Cardiac fibroblast (primary cell): ENCODE data around the gene DLG3.

Experiments
- DNase-seq, 2 donors: peaks; one replicate each; pipeline versions ENCODE4 v3.0.0 to v3.0.0-alpha.2; 2010; ENCODE audit warnings: low read depth in 2 of 2
- H3K4me3 ChIP-seq, 2 donors: replicated peaks in 1 of 2; 1 replicate in 1 of 2; 2 replicates in 1 of 2; pipeline ENCODE4 v1.5.1; 2011; ENCODE audit warnings: low read depth in 2 of 2, low read length in 2 of 2, mild to moderate bottlenecking in 2 of 2, moderate library complexity in 1 of 2
- TF ChIP-seq, protein P1 (sequence below): IDR thresholded peaks from one replicate; pipeline ENCODE4 v1.5.1; 2011; ENCODE audit warnings: low read depth, mild to moderate bottlenecking, low read length, inconsistent platforms

The DLG3 gene

DNA sequence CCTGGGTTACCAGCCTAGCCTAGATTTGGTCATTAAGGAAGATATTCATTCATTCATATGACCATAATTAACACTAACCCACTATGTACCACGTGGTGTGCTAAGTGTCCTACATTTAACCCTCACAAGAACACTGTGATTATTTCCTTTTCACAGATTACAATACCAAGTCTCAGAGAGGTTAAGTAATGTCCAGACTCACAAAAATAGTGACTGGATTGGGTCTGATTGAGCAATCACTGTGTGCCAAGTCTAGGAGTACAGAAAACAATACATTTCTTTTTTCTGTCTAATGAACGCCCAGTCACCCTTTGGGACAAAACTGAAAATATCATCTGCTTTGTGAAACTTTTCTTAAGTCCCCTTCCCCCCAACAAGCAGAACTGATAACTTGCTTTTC, 7.6 kb upstream of the DLG3 start:
- H3K4me3 ChIP-seq, result no peak overlapping the region
- peak; percentile 7 to 60 for DNase-seq
- TF ChIP-seq, protein P1, sequence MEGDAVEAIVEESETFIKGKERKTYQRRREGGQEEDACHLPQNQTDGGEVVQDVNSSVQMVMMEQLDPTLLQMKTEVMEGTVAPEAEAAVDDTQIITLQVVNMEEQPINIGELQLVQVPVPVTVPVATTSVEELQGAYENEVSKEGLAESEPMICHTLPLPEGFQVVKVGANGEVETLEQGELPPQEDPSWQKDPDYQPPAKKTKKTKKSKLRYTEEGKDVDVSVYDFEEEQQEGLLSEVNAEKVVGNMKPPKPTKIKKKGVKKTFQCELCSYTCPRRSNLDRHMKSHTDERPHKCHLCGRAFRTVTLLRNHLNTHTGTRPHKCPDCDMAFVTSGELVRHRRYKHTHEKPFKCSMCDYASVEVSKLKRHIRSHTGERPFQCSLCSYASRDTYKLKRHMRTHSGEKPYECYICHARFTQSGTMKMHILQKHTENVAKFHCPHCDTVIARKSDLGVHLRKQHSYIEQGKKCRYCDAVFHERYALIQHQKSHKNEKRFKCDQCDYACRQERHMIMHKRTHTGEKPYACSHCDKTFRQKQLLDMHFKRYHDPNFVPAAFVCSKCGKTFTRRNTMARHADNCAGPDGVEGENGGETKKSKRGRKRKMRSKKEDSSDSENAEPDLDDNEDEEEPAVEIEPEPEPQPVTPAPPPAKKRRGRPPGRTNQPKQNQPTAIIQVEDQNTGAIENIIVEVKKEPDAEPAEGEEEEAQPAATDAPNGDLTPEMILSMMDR, result no peak

DNA sequence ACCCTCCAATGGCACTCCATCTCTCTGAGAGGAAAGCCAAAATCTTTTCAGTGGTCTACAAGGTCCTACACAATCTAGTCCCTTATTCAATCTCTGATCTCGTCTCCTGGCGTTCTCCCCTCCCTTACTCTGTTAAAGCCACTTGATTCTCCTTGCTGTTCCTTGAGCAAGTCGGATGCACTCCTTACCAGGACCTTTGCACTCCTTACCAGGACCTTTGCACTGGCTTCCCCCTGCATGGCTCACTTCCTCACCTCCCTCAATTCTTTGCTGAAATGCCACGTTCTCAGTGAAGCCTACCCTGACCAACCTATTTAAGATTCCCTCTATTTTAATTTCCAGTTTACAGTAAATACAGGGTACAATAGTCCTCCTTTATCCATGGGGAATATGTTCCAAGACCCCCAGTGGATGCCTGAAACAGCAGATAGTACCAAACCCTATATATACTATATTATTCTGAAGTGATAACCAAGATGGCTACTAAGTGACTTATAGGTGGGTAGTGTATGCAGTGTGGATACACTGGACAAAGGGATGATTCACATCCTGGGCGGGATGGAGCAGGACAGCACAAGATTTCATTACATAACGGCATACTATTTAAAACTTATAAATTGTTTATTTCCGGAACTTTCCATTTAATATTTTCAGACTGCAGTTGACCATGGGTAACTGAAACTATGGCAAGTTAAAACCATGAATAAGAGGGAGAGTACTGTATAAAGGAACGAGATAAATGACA, 6.5 kb upstream of the DLG3 start:
- TF ChIP-seq, protein P1, result no peak
- H3K4me3 ChIP-seq, result no peak overlapping the region
- DNase-seq, result peak in 1 of 2 donors; percentile 57

DNA sequence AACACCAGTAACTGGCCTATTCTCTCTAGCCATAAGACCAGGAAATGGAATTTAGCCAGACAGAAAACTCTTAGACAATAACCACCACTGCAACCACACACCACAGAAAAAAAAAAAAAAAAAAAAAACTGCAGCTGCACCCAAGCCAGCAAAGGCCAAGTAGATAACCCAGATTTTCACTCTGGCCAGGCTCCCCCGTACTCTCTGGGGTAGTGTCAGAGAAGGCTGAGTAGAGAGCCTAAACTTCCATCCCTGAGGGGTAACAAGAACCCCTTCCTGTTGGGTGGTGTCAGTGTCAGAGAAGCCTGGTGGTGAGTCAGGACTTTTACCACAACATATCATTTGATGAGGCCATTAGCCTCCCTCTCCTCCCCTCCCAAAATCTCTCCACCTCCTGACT, 5.6 kb upstream of the DLG3 start:
- H3K4me3 ChIP-seq, result no peak overlapping the region
- peak; percentile 13 to 53 for DNase-seq
- TF ChIP-seq, protein P1, result no peak

DNA sequence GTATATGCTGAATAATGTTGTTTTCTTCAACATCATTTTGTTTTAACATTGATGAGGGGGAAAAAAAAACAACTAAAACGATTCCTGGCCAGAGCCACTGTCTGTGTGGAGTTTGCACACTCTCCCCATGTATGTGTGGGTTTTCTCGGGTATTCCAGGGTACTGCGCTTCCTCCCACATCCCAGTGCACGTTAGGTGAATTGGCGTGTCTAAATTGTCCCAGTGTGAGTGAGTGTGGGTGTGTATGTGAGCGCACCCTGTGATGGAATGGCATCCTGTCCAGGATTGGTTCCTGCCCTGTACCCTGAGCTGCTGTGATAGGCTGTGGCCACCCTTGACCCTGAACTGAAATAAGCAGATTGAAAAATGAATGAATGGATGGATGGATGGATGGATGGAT, 2.4 kb upstream of the DLG3 start:
- no peak for DNase-seq
- H3K4me3 ChIP-seq, result no peak overlapping the region
- TF ChIP-seq, protein P1, result no peak

DNA sequence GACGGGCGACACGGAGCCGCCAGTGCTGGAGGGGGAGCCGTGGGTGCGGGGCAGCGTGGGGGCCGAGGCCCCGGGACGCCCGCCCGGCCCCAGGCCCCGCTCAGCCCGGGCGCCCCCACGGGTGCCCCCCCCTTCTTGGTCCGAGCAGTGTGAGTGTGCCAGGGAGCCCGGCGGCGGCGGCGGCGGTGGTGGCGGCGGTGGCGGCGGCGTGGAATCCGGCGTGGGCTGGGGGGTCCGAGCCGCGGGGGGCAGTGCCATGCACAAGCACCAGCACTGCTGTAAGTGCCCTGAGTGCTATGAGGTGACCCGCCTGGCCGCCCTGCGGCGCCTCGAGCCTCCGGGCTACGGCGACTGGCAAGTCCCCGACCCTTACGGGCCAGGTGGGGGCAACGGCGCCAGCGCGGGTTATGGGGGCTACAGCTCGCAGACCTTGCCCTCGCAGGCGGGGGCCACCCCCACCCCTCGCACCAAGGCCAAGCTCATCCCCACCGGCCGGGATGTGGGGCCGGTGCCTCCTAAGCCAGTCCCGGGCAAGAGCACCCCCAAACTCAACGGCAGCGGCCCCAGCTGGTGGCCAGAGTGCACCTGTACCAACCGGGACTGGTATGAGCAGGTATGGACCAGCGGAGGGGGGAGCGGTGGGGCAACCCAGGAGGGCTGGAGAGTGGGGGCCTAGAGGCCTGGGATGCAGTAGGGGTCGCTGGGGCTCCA, 466 bp downstream of the DLG3 start:
- peak overlapping the region in 1 of 2 donors; percentile 10 for H3K4me3 ChIP-seq
- no peak for DNase-seq

DNA sequence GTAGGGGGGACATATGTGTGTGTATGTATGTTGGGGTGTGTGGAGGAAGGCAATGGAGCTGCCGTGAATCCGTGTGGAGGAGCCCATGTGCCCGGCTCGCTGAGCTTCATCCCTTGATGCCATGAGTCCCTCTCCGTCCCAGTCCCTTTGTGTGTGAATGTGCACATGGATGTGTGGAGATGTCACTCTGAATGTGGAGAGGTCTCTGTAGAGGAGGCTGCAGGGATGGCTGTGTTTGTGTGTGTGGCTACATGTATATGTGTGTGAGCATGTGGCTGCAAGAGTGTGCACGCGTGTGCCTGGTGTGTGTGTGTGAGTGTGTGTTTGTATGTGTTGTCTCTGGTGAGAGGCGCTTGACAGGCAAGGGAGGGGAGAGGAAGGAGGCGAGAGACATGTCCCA, 1.3 kb downstream of the DLG3 start:
- TF ChIP-seq, protein P1, result no peak
- DNase-seq, result no peak

More for the DNA sequence above, 466 bp downstream of the DLG3 start:
- TF ChIP-seq, protein P1, result no peak

More for the DNA sequence above, 1.3 kb downstream of the DLG3 start:
- no peak overlapping the region for H3K4me3 ChIP-seq
